ENCODE results near the gene STAC. TPM values are rescaled to one million over a fixed set of nuclear protein-coding genes. Genes with fewer than 3 reads are reported as not detected.
"Not testable (repeated sequence)": the region's sequence is repeated elsewhere in the genome, so short reads cannot be mapped to it uniquely, and the experiment has no call there.

STAC gene
- total and polyA plus RNA-seq, 2 donors from 2014 or later, result 3.2 to 6.2 TPM

DNA sequence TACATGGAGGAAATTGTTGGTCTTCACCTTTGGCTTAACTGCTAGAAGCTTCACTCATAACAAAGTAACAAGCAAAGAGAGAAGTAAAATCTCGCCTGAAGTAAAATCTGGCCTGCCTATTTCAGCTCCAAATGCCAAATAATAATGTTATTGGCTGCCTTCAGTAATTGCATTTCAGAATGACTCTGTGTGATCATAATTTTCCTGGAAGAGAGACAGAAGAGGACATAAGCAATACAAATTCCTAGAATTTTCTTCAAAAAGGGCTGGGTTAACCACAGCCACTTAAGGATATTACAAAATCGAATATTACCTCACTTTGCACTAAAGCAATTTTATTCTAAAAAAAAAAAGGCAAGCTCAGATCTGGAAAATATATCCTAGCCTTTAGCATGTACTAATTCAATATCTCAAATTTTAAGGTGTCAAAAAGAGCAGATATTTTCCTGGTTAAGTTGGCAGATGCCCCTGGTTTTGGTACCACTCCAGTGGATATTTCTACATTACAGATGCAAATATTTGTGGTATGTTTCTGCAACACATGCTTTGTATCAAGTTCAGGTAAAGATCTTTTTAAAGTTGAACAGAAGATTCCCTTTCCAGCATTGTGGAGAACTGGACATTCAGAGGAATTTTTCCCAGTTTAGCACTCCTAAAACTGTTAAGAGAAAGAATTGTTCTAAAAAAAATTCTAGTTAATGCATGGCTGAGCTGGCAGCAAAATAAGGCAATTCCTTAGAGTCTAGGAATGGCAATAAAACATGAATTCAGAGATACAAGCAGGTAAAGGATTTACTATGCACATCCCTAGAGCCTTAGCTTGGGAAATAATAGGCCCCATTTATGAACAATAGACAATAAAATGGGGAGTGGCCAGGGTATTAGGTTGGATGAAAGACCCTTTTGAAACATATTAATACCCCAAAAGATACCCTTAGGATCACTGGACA is 116.7 kb downstream of the STAC start:
- Histone ChIP-seq H3K27ac (ENCODE audit: low read depth in 2 of 2, low read length in 2 of 2) (no peak overlapping the region), H3K36me3 (ENCODE audit: control insufficient read depth in 2 of 3, insufficient read depth in 3 of 3, low read length in 3 of 3) (no peaks in the 10 kb centered on the region)

DNA sequence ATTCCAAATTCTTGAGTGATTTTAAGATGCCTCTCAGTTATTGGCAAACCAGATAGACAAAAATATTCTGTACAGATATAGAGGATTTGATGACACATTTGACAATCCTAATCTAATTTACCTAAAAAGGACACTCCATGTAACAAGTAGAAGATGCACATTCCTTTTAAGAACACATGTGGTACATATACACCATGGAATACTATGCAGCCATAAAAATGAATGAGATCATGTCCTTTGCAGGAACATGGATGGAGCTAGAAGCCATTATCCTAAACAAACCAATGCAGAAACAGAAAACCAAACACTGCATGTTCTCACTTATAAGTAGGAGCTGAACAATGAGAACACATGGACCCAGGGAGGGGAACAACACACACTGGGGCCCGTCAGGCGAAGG is 119.7 kb downstream of the STAC start:
- H3K27ac ChIP-seq (ENCODE audit: low read depth in 2 of 2, low read length in 2 of 2); H3K4me3 ChIP-seq (ENCODE audit: low read length in 3 of 3); H3K9ac ChIP-seq (ENCODE audit: low read length in 3 of 3); H3K27me3 ChIP-seq (ENCODE audit: control insufficient read depth, insufficient read depth, low read length); DNase-seq; intact Hi-C loops (cut with DNase I); H3K9me3 ChIP-seq (ENCODE audit: control insufficient read depth in 2 of 3, insufficient read depth in 1 of 3, low read length in 3 of 3); FAIRE-seq; H3K36me3 ChIP-seq (ENCODE audit: control insufficient read depth in 2 of 3, insufficient read depth in 3 of 3, low read length in 3 of 3): not testable (repeated sequence)
- peaks cover 0 to 11% (median 3%) of the 10 kb centered on the region in 3 donors for H3K4me1 ChIP-seq (ENCODE audit: control insufficient read depth in 2 of 3, insufficient read depth in 2 of 3, low read depth in 1 of 3, low read length in 3 of 3)

More for the DNA sequence above, 116.7 kb downstream of the STAC start:
- no peaks in the 10 kb centered on the region for H3K27me3 ChIP-seq (ENCODE audit: control insufficient read depth, insufficient read depth, low read length)
- TF ChIP-seq, protein P1, sequence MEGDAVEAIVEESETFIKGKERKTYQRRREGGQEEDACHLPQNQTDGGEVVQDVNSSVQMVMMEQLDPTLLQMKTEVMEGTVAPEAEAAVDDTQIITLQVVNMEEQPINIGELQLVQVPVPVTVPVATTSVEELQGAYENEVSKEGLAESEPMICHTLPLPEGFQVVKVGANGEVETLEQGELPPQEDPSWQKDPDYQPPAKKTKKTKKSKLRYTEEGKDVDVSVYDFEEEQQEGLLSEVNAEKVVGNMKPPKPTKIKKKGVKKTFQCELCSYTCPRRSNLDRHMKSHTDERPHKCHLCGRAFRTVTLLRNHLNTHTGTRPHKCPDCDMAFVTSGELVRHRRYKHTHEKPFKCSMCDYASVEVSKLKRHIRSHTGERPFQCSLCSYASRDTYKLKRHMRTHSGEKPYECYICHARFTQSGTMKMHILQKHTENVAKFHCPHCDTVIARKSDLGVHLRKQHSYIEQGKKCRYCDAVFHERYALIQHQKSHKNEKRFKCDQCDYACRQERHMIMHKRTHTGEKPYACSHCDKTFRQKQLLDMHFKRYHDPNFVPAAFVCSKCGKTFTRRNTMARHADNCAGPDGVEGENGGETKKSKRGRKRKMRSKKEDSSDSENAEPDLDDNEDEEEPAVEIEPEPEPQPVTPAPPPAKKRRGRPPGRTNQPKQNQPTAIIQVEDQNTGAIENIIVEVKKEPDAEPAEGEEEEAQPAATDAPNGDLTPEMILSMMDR (IDR thresholded peaks at IDR 0.05; ENCODE audit: borderline replicate concordance, extremely low read depth, insufficient read depth), result no peak
- H3K9ac ChIP-seq (ENCODE audit: low read length in 3 of 3), result no peak overlapping the region
- no peak overlapping the region for H3K4me3 ChIP-seq (ENCODE audit: low read length in 3 of 3)
- H3K9me3 ChIP-seq (ENCODE audit: control insufficient read depth in 2 of 3, insufficient read depth in 1 of 3, low read length in 3 of 3), result no peaks in the 10 kb centered on the region
- intact Hi-C loops (cut with DNase I), result no loop called here
- FAIRE-seq, result no peak
- no peak for DNase-seq
- peaks cover 3 to 11% (median 5%) of the 10 kb centered on the region in 3 donors for H3K4me1 ChIP-seq (ENCODE audit: control insufficient read depth in 2 of 3, insufficient read depth in 2 of 3, low read depth in 1 of 3, low read length in 3 of 3)

DNA sequence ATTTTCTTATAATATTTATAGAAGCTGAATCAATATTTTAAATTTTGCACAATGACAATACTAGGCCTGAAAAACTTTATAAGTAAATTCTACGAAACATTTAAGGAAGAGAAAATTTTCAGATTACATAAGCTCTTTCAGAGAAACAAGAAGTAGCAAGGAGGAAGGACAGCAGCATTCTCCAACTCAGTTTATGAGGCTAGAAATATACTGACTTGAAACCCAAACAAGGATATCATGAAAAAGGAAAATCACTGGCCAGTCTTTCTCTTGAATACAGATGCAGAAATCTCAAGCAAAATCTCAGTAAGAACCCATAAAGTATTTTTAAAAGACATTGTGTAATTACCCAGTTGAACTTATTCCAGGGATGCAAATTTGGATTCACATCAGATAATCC is 121.3 kb downstream of the STAC start:
- TF ChIP-seq, protein P1 (IDR thresholded peaks at IDR 0.05; ENCODE audit: borderline replicate concordance, extremely low read depth, insufficient read depth), result no peak
- Histone ChIP-seq H3K4me1 (ENCODE audit: control insufficient read depth in 2 of 3, insufficient read depth in 2 of 3, low read depth in 1 of 3, low read length in 3 of 3) (peaks cover 0 to 7% (median 0%) of the 10 kb centered on the region in 3 donors), H3K9me3 (ENCODE audit: control insufficient read depth in 2 of 3, insufficient read depth in 1 of 3, low read length in 3 of 3) (no peaks in the 10 kb centered on the region), H3K36me3 (ENCODE audit: control insufficient read depth in 2 of 3, insufficient read depth in 3 of 3, low read length in 3 of 3) (no peaks in the 10 kb centered on the region), H3K27me3 (ENCODE audit: control insufficient read depth, insufficient read depth, low read length) (no peaks in the 10 kb centered on the region), H3K27ac (ENCODE audit: low read depth in 2 of 2, low read length in 2 of 2) (no peak overlapping the region), H3K4me3 (ENCODE audit: low read length in 3 of 3) (no peak overlapping the region), H3K9ac (ENCODE audit: low read length in 3 of 3) (no peak overlapping the region)
- DNase-seq, result no peak
- FAIRE-seq, result peak; percentile 54
- intact Hi-C loops (cut with DNase I), result no loop called here

DNA sequence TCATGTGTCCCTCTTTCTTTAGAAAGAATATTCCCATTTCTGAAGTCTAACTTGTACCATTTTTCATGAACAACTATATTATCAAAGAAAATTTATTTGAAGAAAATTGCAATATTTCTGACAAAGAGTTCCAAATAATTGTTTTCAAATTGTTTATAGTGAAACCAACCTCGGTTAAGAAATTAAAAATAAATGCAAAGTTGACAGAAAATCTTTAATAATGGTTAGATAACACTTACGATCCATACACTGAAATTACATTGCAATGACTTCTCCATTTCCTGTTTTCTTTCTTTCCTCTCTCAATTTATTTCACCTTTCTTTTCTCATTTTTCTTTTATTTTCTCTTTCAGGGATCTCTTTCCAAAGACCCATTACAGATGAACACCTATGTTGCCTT is 125.1 kb downstream of the STAC start:
- Histone ChIP-seq H3K4me3 (ENCODE audit: low read length in 3 of 3) (no peak overlapping the region), H3K9me3 (ENCODE audit: control insufficient read depth in 2 of 3, insufficient read depth in 1 of 3, low read length in 3 of 3) (peaks cover 0 to 3% (median 0%) of the 10 kb centered on the region in 3 donors), H3K27me3 (ENCODE audit: control insufficient read depth, insufficient read depth, low read length) (no peaks in the 10 kb centered on the region), H3K9ac (ENCODE audit: low read length in 3 of 3) (no peak overlapping the region), H3K36me3 (ENCODE audit: control insufficient read depth in 2 of 3, insufficient read depth in 3 of 3, low read length in 3 of 3) (no peaks in the 10 kb centered on the region), H3K27ac (ENCODE audit: low read depth in 2 of 2, low read length in 2 of 2) (no peak overlapping the region), H3K4me1 (ENCODE audit: control insufficient read depth in 2 of 3, insufficient read depth in 2 of 3, low read depth in 1 of 3, low read length in 3 of 3) (no peaks in the 10 kb centered on the region)
- intact Hi-C loops (cut with DNase I), result no loop called here
- TF ChIP-seq, protein P1 (IDR thresholded peaks at IDR 0.05; ENCODE audit: borderline replicate concordance, extremely low read depth, insufficient read depth), result no peak
- DNase-seq (no peak), FAIRE-seq (peak; percentile 37)
